Natural killer cell (primary cell): ENCODE data around the gene PRMT3. TPM values are rescaled to one million over a fixed set of nuclear protein-coding genes. Genes with fewer than 3 reads are reported as not detected.

ENCODE experiments used
- ATAC-seq, 3 donors: fragments of 150-1000 bp in 2 of 3; fragments of 200-7000 bp in 1 of 3; cut with Tn5 transposase; 1 replicate in 1 of 3; 2 replicates in 2 of 3; pipeline ENCODE4 v1.10.0; 2021; ENCODE audit warnings: mild to moderate bottlenecking in 2 of 3, moderate library complexity in 2 of 3
- DNase-seq, 2 donors: peaks; one replicate each; pipeline versions ENCODE4 v3.0.0 to v3.0.0-alpha.2; 2013 to 2021; ENCODE audit warnings: mixed read lengths in 1 of 2
- H3K27ac ChIP-seq: one replicate; pipeline ENCODE4 v1.5.1; 2013; ENCODE audit warnings: mild to moderate bottlenecking, low read length
- H3K27me3 ChIP-seq: one replicate; pipeline ENCODE4 v1.6.1; 2013; ENCODE audit warnings: low read length; ENCODE audit not compliant: control insufficient read depth, insufficient read depth
- H3K36me3 ChIP-seq: one replicate; pipeline ENCODE4 v1.6.1; 2013; ENCODE audit warnings: low read length; ENCODE audit not compliant: control insufficient read depth, insufficient read depth
- H3K4me1 ChIP-seq: one replicate; pipeline ENCODE4 v1.6.1; 2013; ENCODE audit warnings: low read length; ENCODE audit not compliant: control insufficient read depth, insufficient read depth
- H3K4me3 ChIP-seq: one replicate; pipeline ENCODE4 v1.5.1; 2013; ENCODE audit warnings: low read length
- H3K9me3 ChIP-seq: one replicate; pipeline ENCODE4 v1.6.1; 2013; ENCODE audit warnings: low read length; ENCODE audit not compliant: control insufficient read depth, insufficient read depth
- H3K27ac Mint-ChIP-seq, 2 donors: one replicate each; pipeline ENCODE4 v1.8.0; 2022; ENCODE audit warnings: mild to moderate bottlenecking in 2 of 2, mixed read lengths in 2 of 2, moderate library complexity in 1 of 2
- H3K27me3 Mint-ChIP-seq, 2 donors: one replicate each; pipeline ENCODE4 v1.8.0; 2022; ENCODE audit warnings: low read depth in 2 of 2, mixed read lengths in 2 of 2
- H3K36me3 Mint-ChIP-seq: one replicate; pipeline ENCODE4 v1.8.0; 2022; ENCODE audit warnings: mixed read lengths
- H3K4me1 Mint-ChIP-seq, 2 donors: one replicate each; pipeline ENCODE4 v1.8.0; 2022; ENCODE audit warnings: mixed read lengths in 2 of 2
- H3K4me3 Mint-ChIP-seq: one replicate; pipeline ENCODE4 v1.8.0; 2022; ENCODE audit warnings: mild to moderate bottlenecking, moderate library complexity, mixed read lengths
- H3K9me3 Mint-ChIP-seq, 2 donors: one replicate each; pipeline ENCODE4 v1.8.0; 2022; ENCODE audit warnings: mixed read lengths in 2 of 2
- WGBS: methylation state at CpG from one replicate; pipeline ENCODE4 v1.1.7; 2013; ENCODE audit warnings: missing lambda C conversion rate; ENCODE audit not compliant: insufficient coverage; 5-methylcytosine and 5-hydroxymethylcytosine counted together
- intact Hi-C: fragments of 100-400 bp; cut with micrococcal nuclease; formaldehyde crosslinking; loops from one replicate; pipeline ENCODE4 v1.14.2; 2022
- total RNA-seq, 4 donors: library from RNA; stranded (reverse); fragments of 120-200 nt in 1 of 4; gene quantifications; one replicate each; pipeline versions ENCODE4 v1.2.3 to v1.2.4, GENCODE V29; 2013 to 2022
- TF ChIP-seq, protein P1 (sequence below): fragments of 200-600 bp; IDR thresholded peaks from one replicate; pipeline ENCODE4 v1.8.0; 2022; ENCODE audit warnings: antibody characterized with exemption

PRMT3 gene
- total RNA-seq, 3 donors from 2014 or later (not counting 1 experiment from before 2014, with no cell fraction given) = 10.4 to 12.4 (median 12.1) TPM

- Histone ChIP-seq H3K4me1 (no peaks in the 10 kb centered on the region), H3K9me3 (no peaks in the 10 kb centered on the region), H3K27me3 (no peaks in the 10 kb centered on the region), H3K27ac (no peak overlapping the region), H3K36me3 (peaks cover 7% of the 10 kb centered on the region), H3K4me3 (no peak overlapping the region)
- Mint-ChIP-seq H3K27ac (no peak overlapping the region), H3K4me1 (peaks cover 4 to 6% of the 10 kb centered on the region in 2 donors), H3K4me3 (no peak overlapping the region), H3K9me3 (no peaks in the 10 kb centered on the region), H3K27me3 (no peaks in the 10 kb centered on the region), H3K36me3 (no peaks in the 10 kb centered on the region)
- DNase-seq (no peak), ATAC-seq (no peak)
- TF ChIP-seq, protein P1, sequence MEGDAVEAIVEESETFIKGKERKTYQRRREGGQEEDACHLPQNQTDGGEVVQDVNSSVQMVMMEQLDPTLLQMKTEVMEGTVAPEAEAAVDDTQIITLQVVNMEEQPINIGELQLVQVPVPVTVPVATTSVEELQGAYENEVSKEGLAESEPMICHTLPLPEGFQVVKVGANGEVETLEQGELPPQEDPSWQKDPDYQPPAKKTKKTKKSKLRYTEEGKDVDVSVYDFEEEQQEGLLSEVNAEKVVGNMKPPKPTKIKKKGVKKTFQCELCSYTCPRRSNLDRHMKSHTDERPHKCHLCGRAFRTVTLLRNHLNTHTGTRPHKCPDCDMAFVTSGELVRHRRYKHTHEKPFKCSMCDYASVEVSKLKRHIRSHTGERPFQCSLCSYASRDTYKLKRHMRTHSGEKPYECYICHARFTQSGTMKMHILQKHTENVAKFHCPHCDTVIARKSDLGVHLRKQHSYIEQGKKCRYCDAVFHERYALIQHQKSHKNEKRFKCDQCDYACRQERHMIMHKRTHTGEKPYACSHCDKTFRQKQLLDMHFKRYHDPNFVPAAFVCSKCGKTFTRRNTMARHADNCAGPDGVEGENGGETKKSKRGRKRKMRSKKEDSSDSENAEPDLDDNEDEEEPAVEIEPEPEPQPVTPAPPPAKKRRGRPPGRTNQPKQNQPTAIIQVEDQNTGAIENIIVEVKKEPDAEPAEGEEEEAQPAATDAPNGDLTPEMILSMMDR = no peak
- 100% methylated on average over 4 of the region's 4 CpGs for WGBS
- intact Hi-C loops = no loop called here
Observed at GRCh38 chr11:20457001-20457799, 69.7 kb downstream of the PRMT3 start.

GRCh38 chr11:20457934-20458680 lies 70.6 kb downstream of the PRMT3 start:
- intact Hi-C loops = no loop called here
- ATAC-seq = no peak
- no peak overlapping the region for H3K27ac Mint-ChIP-seq
- no peaks in the 10 kb centered on the region for H3K27me3 ChIP-seq
- DNase-seq = no peak
- H3K4me3 Mint-ChIP-seq = no peak overlapping the region
- no peaks in the 10 kb centered on the region for H3K9me3 ChIP-seq
- H3K4me1 Mint-ChIP-seq = peaks cover 4 to 10% of the 10 kb centered on the region in 2 donors
- H3K4me3 ChIP-seq = no peak overlapping the region
- no peaks in the 10 kb centered on the region for H3K36me3 Mint-ChIP-seq
- H3K27ac ChIP-seq = no peak overlapping the region
- TF ChIP-seq, protein P1 = no peak
- H3K36me3 ChIP-seq = peaks cover 8% of the 10 kb centered on the region
- 80% methylated on average over 1 of the region's 3 CpGs for WGBS
- no peaks in the 10 kb centered on the region for H3K9me3 Mint-ChIP-seq
- H3K27me3 Mint-ChIP-seq = no peaks in the 10 kb centered on the region
- no peaks in the 10 kb centered on the region for H3K4me1 ChIP-seq

DNA sequence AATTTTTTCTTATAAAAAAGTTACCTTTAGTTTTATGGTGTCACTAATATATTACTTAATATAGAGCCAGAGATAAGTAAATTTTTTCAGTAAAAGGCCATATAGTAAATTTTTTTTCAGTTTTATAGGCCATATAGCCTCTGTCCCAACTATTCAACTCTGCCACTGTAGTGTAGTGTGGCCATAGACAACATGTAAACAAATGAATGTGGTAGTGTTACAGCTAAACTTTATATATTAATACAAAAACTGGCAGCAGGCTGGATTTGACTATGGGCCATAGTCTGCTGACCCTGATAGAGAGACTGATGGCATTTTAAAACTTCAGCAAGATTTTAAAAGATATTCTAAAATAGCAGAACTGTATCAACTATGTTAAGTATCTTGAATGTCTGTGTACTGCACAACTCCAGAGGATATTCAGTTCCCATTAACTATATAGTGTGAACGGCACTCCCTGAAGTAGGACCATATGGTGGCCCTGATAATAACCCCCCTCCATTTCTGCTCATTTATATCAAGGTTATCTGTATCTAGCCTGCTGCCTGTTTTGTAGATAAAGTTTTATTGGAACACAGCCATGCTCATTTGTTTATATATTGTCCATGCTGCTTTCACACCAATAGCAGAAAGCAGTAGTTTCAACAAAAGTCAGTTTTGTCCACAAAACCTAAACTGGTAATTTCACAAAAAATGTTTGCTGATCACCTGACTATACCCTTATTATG lies 71.6 kb downstream of the PRMT3 start:
- TF ChIP-seq, protein P1 = no peak
- Mint-ChIP-seq H3K4me3 (no peak overlapping the region), H3K36me3 (no peaks in the 10 kb centered on the region), H3K4me1 (peaks cover 4 to 10% of the 10 kb centered on the region in 2 donors), H3K27me3 (no peaks in the 10 kb centered on the region), H3K27ac (no peak overlapping the region), H3K9me3 (no peaks in the 10 kb centered on the region)
- no peaks in the 10 kb centered on the region for H3K27me3 ChIP-seq
- no peak overlapping the region for H3K4me3 ChIP-seq
- H3K9me3 ChIP-seq = no peaks in the 10 kb centered on the region
- peaks cover 8% of the 10 kb centered on the region for H3K36me3 ChIP-seq
- H3K4me1 ChIP-seq = no peaks in the 10 kb centered on the region
- intact Hi-C loops = no loop called here
- WGBS = no CpG with 5 or more reads among the region's 1 CpG
- ATAC-seq (no peak), DNase-seq (no peak)
- H3K27ac ChIP-seq = no peak overlapping the region
